Ishikawa (cell line): ENCODE results near the gene OR52B2.

Source experiments
- CEBPB ChIP-seq: IDR thresholded peaks from 2 replicates; pipeline ENCODE4 v1.6.1; 2012
- CREB1 ChIP-seq: IDR thresholded peaks from 2 replicates; pipeline ENCODE4 v1.6.1; 2012; ENCODE audit warnings: low read depth
- EGR1 ChIP-seq: IDR thresholded peaks from 2 replicates; pipeline ENCODE4 v1.6.1; 2012
- EP300 ChIP-seq: IDR thresholded peaks from 2 replicates; pipeline ENCODE4 v1.6.1; 2012; ENCODE audit warnings: borderline replicate concordance
- FOXM1 ChIP-seq: IDR thresholded peaks from 2 replicates; pipeline ENCODE4 v1.6.1; 2012; ENCODE audit warnings: low read depth, borderline replicate concordance
- NFIC ChIP-seq: IDR thresholded peaks from 2 replicates; pipeline ENCODE4 v1.6.1; 2012
- RAD21 ChIP-seq: IDR thresholded peaks from 2 replicates; pipeline ENCODE4 v1.6.1; 2012; ENCODE audit warnings: low read depth
- TAF1 ChIP-seq: IDR thresholded peaks from 2 replicates; pipeline ENCODE4 v1.6.1; 2012; ENCODE audit warnings: low read depth, mild to moderate bottlenecking
- TCF12 ChIP-seq: IDR thresholded peaks from 2 replicates; pipeline ENCODE4 v1.6.1; 2012; ENCODE audit warnings: low read depth
- TEAD4 ChIP-seq: IDR thresholded peaks from 2 replicates; pipeline ENCODE4 v1.6.1; 2012
- YY1 ChIP-seq: IDR thresholded peaks from 2 replicates; pipeline ENCODE4 v1.6.1; 2012; ENCODE audit warnings: low read depth
- ZBTB7A ChIP-seq: IDR thresholded peaks from 2 replicates; pipeline ENCODE4 v1.6.1; 2012; ENCODE audit warnings: low read depth
- TF ChIP-seq, protein P1 (sequence below): IDR thresholded peaks from 2 replicates; pipeline ENCODE4 v1.6.1; 2012
- TF ChIP-seq, protein P2 (sequence below): IDR thresholded peaks from 2 replicates; pipeline ENCODE4 v1.6.1; 2012
- TF ChIP-seq, protein P3 (sequence below): IDR thresholded peaks from 2 replicates; pipeline ENCODE4 v1.6.1; 2012; ENCODE audit warnings: low read depth, mild to moderate bottlenecking

The OR52B2 gene

DNA sequence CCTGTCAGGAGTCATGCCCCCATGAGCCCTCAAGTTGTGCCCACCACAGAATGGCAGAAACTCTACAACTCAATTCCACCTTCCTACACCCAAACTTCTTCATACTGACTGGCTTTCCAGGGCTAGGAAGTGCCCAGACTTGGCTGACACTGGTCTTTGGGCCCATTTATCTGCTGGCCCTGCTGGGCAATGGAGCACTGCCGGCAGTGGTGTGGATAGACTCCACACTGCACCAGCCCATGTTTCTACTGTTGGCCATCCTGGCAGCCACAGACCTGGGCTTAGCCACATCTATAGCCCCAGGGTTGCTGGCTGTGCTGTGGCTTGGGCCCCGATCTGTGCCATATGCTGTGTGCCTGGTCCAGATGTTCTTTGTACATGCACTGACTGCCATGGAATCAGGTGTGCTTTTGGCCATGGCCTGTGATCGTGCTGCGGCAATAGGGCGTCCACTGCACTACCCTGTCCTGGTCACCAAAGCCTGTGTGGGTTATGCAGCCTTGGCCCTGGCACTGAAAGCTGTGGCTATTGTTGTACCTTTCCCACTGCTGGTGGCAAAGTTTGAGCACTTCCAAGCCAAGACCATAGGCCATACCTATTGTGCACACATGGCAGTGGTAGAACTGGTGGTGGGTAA, 29.2 kb upstream of the OR52B2 start, which contains the start of gene OR52W1:
Gene OR52W1 (plus strand): TSS at position 51 of the 637 bp plus-strand sequence. CDS start 0 bp downstream, at position 51.
- TF ChIP-seq TAF1 (no peak), RAD21 (no peak), CREB1 (no peak), TEAD4 (no peak), EGR1 (no peak), EP300 (no peak), ZBTB7A (no peak), NFIC (no peak), CEBPB (no peak), TCF12 (no peak), FOXM1 (no peak)
- TF ChIP-seq, protein P1, sequence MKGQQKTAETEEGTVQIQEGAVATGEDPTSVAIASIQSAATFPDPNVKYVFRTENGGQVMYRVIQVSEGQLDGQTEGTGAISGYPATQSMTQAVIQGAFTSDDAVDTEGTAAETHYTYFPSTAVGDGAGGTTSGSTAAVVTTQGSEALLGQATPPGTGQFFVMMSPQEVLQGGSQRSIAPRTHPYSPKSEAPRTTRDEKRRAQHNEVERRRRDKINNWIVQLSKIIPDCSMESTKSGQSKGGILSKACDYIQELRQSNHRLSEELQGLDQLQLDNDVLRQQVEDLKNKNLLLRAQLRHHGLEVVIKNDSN: no peak
- TF ChIP-seq, protein P2, sequence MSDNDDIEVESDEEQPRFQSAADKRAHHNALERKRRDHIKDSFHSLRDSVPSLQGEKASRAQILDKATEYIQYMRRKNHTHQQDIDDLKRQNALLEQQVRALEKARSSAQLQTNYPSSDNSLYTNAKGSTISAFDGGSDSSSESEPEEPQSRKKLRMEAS: no peak

DNA sequence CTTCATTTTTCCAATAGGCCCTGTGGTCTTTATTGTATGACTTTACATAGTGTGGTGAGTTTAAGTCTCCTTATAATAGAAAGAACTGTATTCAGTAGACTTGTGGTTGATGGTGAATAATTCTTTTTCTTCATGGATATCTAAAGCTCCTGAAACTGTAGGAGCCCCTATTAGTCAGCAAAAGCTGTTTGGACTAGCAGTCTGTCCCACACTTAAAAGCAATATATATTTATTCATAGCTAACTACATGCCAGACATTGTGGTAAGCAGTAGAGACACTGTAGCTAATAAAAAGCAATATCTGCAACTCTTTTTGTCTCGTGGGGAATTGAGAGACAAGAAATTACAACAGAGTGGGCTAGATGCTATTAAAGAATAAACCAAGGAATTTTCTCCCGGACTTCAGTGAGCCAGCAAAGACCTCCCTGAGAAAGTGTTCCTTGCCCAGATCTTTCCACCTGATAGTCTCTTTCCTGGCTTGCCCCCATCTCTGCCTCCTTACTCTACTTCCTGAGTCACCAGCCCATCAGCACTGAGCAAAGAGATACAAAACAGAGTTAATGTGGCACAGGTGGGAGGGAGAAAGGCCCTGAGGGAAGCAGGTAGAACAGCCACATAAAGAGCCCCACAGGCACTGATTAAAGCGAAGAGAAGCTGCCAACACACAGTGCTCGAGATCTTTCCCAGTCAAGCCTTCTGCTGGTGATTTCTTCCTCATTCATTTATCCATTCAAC, 27.5 kb upstream of the OR52B2 start:
- TF ChIP-seq TCF12 (no peak), EP300 (no peak), CEBPB (no peak), TAF1 (no peak), RAD21 (no peak), CREB1 (no peak), FOXM1 (no peak), YY1 (no peak), NFIC (no peak), TEAD4 (no peak), ZBTB7A (no peak), EGR1 (no peak)
- TF ChIP-seq, protein P3, sequence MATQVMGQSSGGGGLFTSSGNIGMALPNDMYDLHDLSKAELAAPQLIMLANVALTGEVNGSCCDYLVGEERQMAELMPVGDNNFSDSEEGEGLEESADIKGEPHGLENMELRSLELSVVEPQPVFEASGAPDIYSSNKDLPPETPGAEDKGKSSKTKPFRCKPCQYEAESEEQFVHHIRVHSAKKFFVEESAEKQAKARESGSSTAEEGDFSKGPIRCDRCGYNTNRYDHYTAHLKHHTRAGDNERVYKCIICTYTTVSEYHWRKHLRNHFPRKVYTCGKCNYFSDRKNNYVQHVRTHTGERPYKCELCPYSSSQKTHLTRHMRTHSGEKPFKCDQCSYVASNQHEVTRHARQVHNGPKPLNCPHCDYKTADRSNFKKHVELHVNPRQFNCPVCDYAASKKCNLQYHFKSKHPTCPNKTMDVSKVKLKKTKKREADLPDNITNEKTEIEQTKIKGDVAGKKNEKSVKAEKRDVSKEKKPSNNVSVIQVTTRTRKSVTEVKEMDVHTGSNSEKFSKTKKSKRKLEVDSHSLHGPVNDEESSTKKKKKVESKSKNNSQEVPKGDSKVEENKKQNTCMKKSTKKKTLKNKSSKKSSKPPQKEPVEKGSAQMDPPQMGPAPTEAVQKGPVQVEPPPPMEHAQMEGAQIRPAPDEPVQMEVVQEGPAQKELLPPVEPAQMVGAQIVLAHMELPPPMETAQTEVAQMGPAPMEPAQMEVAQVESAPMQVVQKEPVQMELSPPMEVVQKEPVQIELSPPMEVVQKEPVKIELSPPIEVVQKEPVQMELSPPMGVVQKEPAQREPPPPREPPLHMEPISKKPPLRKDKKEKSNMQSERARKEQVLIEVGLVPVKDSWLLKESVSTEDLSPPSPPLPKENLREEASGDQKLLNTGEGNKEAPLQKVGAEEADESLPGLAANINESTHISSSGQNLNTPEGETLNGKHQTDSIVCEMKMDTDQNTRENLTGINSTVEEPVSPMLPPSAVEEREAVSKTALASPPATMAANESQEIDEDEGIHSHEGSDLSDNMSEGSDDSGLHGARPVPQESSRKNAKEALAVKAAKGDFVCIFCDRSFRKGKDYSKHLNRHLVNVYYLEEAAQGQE: no peak

DNA sequence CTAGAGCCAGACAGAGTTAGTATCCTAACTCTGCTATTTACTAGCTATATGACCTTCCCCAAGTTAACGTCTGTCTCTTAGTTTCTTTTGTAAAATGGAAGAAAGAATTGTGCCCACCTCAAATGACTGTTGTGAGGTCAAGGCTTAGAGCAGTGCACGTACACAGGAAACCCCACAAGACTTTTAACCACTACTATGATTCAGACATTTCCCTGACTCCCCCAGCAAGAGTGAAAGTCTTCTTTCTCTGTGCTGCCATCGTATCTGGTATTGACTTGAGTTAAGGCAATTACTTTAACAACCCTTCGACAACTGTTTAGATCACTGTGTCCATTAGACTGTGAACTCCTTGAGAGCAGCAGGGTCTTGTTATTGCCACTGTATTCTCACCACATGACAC, 26.3 kb upstream of the OR52B2 start:
- TF ChIP-seq CREB1 (no peak), TCF12 (no peak), ZBTB7A (no peak), FOXM1 (no peak), RAD21 (no peak), YY1 (no peak), TEAD4 (no peak), CEBPB (no peak), NFIC (no peak), TAF1 (no peak), EGR1 (no peak), EP300 (no peak)
- TF ChIP-seq, protein P1: no peak
- TF ChIP-seq, protein P2: no peak
- TF ChIP-seq, protein P3: no peak

DNA sequence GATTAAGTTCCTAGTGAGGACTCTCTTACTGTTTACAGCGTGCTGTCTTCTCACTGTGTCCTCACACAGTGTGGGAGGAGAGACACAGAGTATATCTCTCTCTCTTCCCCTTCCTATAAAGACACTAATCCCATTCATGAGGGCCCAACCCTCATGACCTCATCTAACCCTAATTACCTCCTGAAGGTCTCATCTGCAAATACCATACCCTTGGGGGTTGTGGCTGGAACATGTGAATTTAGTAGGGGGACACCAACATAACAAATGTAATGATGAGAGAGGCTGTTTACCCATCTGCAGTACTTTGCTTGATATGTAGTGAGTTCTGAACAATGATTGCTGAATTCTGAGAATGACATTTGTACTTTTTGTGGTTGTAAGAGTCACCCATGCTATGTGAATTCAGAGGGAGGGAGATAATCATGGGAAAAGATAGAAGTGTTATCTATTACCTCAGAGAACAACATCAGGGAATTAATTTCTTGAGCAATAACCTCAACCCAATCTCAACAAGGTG, 24.0 kb upstream of the OR52B2 start:
- TF ChIP-seq EP300 (no peak), TEAD4 (no peak), CEBPB (no peak)
- TF ChIP-seq, protein P2: no peak

DNA sequence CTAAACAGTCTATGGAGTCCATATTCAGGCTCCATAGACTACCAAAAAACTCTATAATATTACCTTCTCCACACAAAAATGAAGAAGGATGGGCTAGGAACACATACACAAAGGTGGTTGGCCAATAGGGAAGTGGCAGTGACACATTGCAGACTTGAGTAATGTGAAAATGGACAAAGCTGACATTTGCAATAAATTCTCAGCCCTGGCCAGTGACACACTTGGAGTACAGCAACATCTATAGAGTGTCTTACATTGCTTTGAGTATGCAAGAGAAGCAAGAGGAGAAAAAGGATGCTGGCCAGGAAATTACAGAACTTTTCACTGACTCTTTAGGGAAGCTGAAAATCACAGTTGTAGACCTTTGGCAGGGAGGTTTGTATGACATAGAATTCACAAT, 21.6 kb upstream of the OR52B2 start:
- TF ChIP-seq, protein P2: no peak
- TF ChIP-seq, protein P1: no peak
- TF ChIP-seq, protein P3: no peak
